IPS-11a (cell line): Measurements from ENCODE around the gene NUDT3.
"Not testable (repeated sequence)": the region's sequence is repeated elsewhere in the genome, so short reads cannot be mapped to it uniquely, and the experiment has no call there.

Experiments used
- H3K4me3 ChIP-seq: one replicate; pipeline ENCODE4 v1.5.1; 2013; ENCODE audit warnings: low read depth, low read length, control low read depth

NUDT3 gene

GRCh38 chr6:34392497-34393190 is at the start of gene NUDT3:
Gene NUDT3 (minus strand): TSS chr6:34392669. CDS start chr6:34392362, 307 bp downstream.
- peak within 1 kb of the TSS; percentile 77 for H3K4me3 ChIP-seq

GRCh38 chr6:34441526-34441925 is 49.1 kb upstream of the NUDT3 start:
- H3K4me3 ChIP-seq, result no peak overlapping the region

DNA sequence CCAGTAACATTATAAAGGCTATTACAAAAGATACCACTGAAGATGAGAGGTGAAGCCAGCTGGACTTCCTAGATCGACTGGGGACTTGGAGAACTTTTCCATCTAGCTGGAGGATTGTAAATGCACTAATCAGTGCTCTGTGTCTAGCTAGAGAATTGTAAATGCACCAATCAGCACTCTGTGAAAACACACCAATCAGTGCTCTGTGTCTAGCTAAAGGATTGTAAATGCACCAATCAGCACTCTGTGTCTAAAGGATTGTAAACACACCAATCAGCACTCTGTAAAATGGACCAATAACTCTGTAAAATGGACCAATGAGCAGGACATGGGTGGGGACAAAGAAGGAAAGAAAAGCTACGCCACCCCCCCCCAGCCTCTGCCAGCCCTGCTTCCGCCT is 47.0 kb upstream of the NUDT3 start:
- no peak overlapping the region for H3K4me3 ChIP-seq

- no peak overlapping the region for H3K4me3 ChIP-seq
Measured at GRCh38 chr6:34438705-34439104, 46.2 kb upstream of the NUDT3 start.

GRCh38 chr6:34437644-34437970 is 45.1 kb upstream of the NUDT3 start:
- H3K4me3 ChIP-seq, result no peak overlapping the region

DNA sequence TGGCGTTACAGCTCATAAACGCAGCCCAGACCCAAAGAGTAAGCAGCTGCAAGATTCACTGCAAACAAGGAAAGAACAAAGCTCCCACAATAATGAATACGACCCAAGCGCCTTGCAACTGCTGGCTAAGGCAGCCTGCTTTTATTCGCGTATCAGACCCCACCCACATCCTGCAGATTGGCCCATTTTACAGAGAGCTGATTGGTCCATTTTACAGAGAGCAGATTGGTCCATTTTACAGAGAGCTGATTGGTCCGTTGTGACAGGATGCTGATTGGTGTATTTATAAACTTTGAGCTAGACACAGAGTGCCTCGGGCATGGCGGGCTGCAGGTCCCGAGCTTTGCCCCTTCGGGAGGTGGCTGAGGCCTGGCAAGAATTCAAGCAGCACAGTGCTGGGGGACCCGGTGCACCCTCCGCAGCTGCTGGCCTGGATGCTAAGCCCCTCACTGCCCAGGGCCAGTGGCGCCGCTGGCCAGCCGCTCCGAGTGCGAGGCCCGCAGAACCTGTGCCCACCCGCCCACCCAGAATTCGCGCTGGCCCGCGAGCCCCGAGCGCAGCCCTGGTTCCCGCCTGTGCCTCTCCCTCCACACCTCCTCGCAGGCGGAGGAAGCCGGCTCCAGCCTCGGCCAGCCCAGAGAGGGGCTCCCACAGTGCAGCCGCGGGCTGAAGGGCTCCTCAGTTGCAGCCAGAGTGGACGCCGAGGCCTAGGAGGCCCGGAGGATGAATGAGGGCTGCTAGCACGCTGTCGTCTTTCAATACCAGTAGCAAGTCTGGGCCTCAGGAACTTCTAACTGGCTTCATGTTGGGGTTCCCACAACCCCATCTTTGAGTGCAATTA is 44.6 kb upstream of the NUDT3 start:
- H3K4me3 ChIP-seq, result no peak overlapping the region

- no peak overlapping the region for H3K4me3 ChIP-seq
Measured at GRCh38 chr6:34435916-34436315, 43.4 kb upstream of the NUDT3 start.

DNA sequence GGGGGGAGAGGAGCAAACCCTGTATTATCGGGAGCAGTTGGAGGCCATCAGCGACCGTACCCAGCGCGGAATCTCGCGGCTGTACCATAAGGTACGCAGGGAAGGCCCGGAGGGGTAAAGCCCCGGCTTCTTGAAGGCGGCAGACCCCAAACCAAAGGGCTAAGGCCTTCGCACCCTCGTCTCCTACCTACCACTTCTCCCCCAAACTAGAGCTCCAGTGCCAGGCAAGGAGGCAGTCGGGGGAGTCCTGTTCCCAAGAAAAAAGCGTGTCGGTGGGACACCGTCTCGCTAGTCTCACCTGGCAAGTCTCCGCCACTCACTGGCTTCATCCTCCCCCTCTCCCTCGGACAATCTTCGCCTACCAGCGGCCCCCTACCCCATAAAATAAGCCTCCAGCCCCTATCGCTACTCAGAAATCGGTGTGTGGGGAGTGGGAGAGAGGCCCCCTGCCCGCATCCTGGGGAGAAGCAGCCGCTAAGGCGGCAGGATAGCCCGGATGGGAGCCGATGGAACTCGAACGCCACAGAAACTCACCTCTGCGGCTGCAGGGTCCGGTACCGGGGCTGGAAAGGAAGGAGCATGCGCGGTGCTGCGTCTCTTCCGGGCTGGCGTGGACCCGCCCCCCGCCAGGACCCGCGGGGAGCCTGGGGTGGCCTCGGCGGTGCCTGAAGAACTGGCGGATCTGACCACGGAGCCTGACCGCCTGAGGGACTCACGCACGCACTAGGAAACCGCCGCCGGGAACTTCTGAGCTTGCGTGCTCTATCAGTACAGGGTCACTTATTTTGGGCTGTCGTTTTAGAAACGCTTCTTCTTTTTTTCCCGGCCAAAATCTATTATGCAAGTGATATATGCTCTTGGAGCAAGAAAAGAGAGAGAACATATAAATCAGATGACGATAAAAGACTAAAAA is 33.3 kb upstream of the NUDT3 start, which contains the start of gene RPS10:
Gene RPS10, minus strand, starts transcription at position 572 of the 913 bp plus-strand sequence. CDS start 848 bp downstream, outside the sequence.
- peak within 1 kb of the TSS; percentile 98 for H3K4me3 ChIP-seq

DNA sequence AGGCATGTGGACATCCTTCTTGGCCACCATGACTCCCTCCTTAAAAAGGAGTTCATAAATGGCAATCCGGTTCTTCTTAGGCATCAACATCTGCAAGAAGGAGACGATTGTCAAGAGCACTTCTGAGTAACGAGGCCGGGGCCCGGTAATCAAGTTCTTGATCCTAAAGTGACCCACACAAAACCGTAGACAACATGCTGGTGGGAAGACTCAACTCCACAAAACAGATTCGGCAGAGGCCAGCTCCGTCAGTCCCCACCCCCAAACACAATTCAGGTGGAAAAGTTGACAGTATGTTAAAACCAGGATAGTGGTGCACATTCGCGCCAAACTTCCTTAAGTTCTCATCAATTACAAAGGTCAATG is 32.6 kb upstream of the NUDT3 start:
- H3K4me3 ChIP-seq, result peak overlapping the region; percentile 98

DNA sequence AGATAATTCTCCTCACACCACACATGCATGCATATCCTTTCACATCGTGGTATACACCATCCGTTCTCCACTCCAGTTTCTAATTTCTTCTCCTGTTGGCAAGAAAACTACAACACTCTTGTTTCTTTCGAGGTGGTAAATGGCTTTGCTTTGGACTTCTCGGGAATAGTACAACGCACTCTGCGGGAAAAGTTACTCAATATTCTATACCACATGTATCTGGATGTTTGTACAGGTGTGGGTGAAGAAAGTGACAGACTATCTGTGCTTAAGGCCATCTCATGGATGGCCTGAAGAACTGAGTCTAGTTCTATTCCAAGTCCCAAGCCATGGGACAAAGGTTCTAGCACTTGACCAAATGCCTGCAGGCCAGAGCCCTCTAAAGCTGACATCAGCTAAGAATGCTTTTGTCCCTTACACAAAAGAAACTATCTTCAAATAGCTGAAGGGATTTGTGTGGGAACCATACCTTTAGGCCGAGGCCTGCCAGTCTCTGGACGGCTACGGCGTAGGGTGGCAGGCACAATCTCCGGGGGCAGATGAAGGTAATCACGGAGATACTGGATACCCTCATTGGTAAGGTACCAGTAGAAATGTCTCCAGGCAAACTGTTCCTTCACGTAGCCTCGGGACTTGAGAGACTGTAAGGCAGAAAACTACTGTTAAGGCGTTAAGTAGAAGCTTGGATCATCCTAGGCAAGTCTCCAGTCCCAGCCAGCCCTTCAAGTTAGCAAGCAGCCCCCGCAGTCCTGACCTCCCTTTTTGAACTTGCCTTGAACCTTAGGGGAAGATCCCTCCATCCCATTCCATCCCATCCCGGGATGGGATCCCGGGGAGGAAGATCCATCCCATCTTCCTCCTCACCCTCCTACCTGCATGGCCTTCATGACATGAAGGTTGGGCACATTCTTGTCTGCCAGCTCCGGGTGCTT is 32.0 kb upstream of the NUDT3 start:
- H3K4me3 ChIP-seq, result peak overlapping the region; percentile 98

DNA sequence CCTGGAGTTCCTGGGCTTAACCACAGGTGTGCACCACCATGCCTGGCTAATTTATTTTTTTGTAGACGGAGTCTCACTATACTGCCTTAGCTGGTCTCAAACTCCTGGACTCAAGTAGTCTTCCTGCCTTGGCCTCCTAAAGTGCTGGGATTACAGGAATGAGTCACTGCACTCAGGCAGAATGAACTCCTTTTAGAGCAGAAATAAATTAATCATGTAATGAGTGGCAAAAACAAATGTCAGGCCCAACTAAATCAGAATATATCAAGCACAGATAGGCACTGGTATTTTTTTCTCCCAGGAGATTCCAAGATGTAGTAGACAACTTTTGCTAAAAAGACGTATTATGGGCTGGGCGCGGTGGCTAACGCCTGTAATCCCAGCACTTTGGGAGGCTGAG is 30.8 kb upstream of the NUDT3 start:
- H3K4me3 ChIP-seq, result no peak overlapping the region

- H3K4me3 ChIP-seq, result no peak overlapping the region
Measured at GRCh38 chr6:34418367-34418766, 25.9 kb upstream of the NUDT3 start.

DNA sequence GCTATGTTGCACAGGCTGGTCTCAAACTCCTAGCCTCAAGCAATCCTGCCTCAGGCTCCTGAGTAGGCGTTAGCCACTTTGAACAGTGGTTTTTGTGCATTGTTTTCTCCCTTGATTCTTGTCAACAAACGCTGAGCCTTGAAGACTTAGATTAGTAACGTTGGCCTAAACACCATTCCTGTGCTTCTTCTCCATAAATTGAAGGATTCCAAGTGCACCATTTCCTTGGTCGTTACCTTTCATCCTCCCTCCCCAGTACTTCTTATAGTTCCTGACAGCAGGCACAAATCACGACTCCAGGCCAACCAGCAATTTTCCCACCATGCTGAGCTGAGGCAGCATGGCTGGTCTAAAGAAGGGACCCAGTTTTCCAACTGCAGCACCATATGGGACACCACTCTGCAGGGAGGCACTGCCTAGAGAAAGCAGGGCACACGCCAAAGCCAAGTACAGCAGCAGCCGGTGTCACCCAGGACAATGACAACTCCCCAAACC is 24.5 kb upstream of the NUDT3 start:
- no peak overlapping the region for H3K4me3 ChIP-seq

DNA sequence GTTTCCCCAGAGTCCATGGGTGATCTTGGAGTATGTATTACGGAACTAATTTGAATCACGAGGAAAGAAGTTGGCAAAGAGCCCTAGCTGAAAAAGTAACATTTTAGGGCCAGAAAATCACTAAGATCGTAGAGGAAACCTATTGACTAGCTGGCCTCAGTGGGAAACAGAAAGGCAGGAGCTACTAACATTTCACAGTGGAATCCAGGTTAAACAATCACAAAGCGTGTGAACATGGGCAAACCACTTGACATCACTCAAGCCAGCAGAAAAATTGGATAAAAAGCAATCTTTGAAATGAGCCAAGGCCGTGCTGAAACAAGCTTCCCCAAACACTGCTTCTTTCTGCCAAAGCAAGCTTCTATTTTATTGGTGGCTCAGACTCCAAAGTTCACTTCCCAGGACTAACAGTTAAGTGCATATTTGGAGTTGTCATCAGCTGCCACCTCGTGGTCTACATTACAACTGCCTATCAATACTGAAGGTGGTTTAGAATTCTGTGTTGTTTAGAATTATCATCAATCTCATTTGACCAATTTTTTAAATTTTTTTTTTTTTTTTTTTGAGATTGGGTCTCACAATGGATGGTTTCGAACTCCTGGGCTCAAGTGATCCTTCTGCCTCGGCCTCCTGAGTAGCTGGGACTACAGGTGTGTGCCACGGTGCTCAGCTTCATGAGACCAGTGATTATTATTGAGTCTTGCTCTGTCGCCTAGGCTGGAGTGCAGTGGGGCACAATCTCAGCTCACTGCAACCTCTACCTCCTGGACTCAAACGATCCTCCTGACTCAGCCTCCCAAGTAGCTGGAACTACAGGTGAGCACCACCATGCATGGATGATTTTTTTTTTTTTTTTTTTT is 22.8 kb upstream of the NUDT3 start:
- no peak overlapping the region for H3K4me3 ChIP-seq

- H3K4me3 ChIP-seq, result no peak overlapping the region
Measured at GRCh38 chr6:34412643-34413214, 20.3 kb upstream of the NUDT3 start.

DNA sequence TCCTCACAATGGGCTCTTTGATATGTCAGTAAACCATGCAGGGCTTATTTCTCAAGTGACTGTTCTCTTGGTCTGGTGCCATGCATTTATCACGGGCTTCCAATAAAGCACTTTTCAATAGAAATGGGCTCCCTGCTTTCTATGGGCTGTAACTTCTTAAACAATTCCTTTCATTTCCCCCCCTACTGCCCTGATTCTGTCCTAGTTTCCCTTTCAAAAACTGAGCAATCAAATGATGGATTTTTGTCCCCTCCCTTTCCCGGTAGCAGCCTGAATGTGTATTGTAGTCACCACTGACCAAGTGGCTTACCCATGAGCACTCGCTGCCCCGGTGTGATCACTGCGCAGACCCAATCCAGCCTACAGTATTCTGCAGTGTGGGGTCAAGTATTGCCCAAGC is 19.5 kb upstream of the NUDT3 start:
- no peak overlapping the region for H3K4me3 ChIP-seq

GRCh38 chr6:34407915-34408314 is 15.4 kb upstream of the NUDT3 start:
- H3K4me3 ChIP-seq, result not testable (repeated sequence)

DNA sequence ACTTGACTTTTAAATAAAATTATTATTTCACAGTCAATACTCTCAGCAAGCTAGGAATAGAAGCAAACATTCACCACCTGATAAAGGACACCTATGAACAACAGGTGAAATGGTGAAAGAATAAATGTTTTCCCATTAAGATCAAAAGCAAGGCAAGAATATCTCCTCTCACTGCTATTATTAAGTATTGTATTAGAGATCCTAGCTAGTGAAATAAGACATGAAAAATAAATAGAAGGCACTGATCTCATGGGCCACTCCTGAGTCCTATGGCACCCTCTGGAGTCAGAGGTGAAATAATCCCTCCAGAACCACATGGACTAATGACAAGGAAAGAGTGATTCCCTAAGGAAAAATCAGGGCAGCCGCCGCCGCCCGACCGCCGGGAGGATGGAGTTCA is 4.0 kb upstream of the NUDT3 start:
- H3K4me3 ChIP-seq, result no peak overlapping the region

DNA sequence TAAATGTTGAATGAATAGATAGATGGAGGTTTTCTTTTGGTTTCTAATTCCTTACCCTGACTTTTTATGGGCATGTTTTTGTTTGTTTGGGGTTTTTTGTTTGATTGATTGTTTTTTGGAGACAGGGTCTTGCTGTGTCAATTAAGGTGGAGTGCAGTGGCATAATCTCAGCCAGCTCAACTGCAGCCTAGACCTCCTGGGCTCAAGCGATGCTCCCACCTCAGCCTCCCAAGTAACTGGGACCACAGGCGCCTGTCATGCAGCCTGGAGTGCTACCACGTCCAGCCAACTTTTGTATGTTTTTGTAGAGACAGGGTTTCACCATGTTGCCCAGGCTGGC is 1.5 kb upstream of the NUDT3 start:
- H3K4me3 ChIP-seq, result no peak overlapping the region
